ENCODE data around the gene PON3.
"Not testable (repeated sequence)": the region's sequence is repeated elsewhere in the genome, so short reads cannot be mapped to it uniquely, and the experiment has no call there.

The PON3 gene

DNA sequence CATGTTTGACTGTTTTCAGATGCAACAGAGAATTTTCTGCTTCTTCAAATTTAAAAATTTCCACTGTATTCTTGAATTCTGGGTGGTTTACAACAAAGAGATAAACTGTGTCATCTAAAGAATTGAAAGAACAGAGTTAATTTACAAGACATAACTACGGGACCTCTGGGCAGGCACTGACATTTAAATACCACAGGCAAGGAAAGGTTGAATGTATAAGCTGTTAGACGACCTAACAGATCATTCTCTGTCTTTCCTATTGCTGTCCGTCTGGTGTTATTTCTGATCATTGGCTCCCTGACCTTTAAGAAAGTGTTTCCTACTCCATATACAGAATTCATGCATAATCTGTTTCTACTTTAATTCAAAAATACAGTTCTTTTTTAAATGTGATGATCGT, 15.5 kb upstream of the PON3 start:
- DNase-seq (ENCODE audit: low spot score) = no peak

DNA sequence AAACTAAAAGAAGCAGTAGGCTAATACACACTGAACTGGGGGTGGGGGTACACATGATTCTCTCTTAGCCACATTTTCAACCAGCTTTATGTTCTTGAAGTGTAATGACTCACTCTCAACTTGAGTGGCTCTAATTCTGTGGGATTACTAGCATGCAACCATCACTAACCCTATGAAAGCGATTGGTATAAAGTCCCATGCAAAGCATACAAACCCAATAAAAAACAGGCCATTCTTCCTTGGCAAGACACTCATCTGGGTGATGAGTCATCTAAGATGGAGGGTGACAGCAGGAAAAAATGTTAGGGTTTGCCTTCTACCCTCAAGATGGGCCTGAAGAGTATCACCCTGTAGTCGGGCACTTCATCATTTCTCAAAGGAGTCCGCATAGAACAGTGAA, 14.9 kb upstream of the PON3 start:
- DNase-seq (ENCODE audit: low spot score) = no peak

DNA sequence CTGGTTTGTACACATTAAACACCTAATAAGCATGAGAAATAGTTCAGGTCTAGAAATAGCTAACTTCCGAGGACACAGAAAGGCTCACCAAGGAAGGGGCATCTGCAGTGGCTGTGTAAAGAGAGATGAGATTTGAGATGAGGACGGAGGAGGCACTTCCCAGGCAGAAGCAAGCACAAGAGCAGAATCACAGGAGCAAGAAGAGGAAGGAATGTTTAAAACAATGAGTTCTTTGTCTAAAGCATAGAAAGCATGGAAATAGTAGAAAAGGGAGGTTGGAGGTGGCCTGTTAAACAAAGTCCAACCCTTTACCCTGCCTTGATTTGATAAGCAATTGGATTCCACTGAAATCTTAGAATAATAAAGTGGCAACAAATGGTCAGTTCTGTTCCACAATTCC, 11.6 kb upstream of the PON3 start:
- no peak for DNase-seq (ENCODE audit: low spot score)

DNA sequence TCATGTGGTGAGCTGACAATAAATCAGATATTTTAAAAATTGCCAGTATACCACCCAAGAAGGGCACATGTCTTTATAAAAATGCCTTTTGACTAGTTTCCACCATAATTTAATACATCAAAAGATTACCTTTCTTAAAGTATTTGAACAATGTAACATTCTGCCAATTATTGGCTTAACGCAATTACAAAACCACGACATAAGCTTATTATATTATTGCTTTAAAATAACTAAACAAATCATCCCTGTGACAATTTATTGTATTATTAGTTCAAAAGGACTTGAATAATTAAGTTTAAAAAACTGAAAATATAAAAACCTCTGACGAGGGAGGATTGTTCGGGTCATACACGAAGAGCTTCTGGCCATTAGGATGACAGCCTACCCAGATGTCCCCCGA, 9.6 kb upstream of the PON3 start:
- DNase-seq (ENCODE audit: low spot score) = no peak

DNA sequence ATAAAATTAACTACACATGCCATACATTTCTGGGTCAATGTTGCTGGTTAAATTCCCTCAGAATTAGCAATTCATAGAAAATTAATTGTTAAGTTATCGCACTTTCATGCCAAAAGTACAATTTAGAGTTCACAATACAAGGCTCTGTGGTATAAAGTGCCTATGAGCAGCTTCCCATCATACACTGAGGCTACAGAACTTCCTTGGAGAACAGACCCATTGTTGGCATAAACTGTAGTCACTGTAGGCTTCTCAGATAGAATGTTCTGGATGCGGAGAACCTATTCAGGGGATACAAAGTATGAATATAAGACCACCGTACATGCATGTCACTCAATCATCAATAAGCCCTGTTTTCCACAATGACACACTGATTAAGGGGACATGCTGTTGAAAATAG, 9.0 kb upstream of the PON3 start:
- no peak for DNase-seq (ENCODE audit: low spot score)

DNA sequence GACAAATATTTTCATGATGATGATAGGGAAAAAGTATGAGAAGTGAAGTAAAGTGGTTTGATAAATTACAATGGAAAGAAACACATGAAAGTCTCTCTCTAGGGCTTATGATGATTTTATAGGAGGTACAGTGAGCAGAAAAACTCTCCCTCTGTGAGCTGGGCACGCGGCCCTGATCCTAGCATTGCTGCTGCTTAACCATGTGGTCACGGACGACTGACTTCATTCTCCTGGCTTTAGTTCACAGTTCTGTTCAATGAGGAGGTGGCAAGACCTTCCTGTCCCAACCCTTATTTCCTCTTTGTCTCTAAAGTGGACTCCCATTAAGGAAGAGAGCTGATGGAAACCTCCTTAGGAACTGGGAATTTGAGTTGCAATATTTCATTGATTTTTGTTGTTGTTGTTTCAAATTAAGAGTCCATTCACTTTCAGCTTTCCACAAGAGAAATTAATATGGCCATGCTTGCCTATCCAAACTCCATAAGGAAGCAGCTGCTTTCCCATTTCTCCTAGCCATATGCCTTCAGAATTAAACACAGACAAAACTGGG, 8.2 kb upstream of the PON3 start:
- DNase-seq (ENCODE audit: low spot score) = no peak

DNA sequence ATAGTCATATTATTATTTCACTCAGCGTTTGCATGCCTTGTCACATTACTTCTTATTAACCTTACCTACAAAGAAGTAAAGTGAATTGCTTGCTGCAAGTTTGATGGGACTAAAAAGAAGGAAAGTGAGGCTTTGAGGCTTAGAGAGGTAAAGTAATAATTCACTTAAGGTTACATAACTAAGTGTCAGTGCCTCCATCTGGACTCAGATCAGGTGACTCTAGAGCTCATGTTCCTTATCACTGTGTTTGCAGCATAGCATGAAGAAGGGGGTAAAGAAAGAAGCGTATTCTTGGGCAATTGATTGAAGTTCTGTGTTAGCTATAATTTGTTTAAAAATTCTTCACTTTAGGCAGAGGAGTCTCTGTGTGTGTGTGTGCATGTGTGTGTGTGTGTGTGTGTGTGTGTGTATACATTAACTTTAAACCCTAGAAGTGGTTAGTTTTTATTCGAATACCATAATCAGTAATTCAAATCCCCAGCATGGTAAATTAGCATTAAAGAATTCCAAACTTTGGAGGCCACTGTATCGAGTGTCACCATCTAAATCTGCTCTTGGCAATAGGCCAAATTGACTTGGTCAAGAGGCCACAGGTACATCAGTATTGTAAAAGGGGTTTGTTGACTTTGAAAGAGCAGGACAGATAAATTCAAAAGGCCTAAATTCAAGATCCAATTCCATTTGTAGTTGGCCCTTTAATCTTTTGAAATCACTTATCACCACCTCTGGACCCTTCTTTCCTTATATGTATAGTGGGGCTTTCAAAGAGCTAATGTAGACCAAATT, 2.2 kb upstream of the PON3 start:
- DNase-seq (ENCODE audit: low spot score) = no peak

DNA sequence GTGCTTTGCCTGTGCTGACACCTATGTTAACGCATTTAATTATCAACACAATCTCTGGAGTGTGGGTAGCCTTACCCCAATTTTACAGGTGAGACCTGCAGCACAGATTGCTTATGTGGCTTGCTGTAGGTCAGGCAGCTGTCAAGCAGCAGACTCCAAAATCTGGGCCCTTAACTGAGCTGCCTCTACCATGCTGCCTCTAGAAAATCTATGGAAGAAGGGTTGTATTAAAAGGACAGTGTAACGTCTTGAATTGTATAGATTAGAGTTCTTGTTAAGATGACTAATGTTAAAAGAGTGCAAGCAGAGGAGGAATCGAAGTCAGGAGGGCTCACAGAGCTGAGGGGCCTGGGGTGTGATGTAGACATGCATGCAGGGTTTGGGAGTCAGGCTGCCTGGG, 1.2 kb upstream of the PON3 start:
- DNase-seq (ENCODE audit: low spot score) = no peak

DNA sequence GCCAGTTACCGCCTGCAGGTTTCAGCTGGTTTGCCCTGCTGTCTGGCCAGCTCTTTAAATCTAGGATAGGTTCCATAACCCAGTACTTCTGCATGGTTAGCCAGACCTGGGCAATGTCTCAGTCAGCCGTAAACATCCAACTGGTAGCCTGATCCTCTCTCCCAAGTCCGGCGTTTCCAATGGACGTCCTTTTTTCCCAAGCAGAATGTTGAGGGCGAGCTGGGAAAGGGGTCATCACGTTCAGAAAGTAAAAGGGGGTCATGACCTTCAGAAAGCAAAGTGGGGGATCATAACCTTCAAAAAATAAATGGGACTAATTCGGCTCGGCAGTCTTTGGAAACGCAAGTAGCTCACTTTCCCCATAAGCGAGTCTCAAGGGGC, 430 bp downstream of the PON3 start:
- DNase-seq (ENCODE audit: low spot score) = no peak

DNA sequence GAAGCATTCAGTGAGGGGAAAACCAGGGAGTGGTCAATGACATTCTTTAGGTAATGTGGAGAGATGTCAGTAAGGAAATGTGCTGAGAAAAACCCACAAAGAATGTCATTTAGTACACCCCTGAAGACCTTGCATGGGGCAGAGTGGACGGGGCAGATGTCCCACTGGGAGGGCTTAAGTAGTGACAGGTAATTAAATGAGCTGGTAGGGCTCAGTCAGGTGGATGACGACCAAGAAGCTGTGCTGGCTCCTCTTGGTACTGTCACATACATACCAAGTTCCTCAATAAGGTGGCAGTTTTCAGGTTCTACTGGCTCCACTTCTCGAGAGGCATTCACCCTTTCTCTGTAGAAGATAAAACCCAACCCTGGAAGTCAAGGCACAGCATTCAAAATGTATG, 1.8 kb downstream of the PON3 start:
- DNase-seq (ENCODE audit: low spot score) = no peak

DNA sequence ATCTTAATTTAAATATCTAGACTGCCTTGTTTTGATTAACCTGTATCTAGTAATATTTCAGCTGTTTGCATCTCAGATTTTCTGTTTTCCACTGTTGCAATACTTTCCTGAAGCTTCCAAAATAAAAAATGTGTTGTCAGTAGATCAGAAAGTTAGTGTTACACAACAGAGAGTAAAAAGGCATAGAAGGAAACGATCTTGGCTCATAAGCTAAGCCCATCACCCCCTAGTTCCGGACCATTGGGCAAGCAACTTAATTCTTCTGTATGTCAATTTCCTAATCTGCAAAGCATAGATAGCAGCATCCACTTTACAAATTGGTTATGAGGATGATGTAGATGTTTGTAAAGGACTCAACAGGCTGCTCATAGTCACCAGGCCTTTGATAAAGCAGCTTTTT, 4.4 kb downstream of the PON3 start:
- no peak for DNase-seq (ENCODE audit: low spot score)

DNA sequence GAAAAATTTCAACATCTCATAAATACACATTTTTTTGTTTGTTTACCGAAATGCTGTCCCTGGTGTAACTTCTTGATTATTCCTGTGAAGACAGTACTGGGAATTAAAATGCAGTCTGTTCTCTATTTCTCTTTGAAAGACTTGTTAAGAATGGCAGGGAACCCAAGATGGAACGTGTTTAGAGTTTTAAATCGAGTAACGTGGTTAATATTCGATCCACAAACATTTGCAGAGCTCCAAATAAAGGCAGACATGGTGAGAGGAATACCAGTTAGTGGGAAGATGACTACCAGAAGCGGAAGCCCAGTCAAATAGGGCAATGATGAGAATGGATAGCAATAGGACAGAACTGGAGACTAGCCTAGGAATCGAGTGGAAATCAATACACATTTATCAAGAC, 6.7 kb downstream of the PON3 start:
- no peak for DNase-seq (ENCODE audit: low spot score)

DNA sequence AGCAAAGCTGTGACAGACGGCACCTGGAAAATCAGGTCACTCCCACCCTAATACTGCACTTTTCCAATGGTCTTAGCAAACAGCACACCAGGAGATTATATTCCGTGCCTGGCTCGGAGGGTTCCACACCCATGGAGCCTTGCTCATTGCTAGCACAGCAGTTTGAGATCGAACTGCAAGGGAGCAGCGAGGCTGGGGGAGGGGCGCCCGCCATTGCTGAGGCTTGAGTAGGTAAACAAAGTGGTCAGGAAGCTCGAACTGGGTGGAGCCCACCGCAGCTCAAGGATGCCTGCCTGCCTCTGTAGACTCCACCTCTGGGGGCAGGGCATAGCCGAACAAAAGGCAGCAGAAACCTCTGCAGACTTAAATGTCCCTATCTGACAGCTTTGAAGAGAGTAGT, 16.7 kb downstream of the PON3 start:
- not testable (repeated sequence) for DNase-seq (ENCODE audit: low spot score)

DNA sequence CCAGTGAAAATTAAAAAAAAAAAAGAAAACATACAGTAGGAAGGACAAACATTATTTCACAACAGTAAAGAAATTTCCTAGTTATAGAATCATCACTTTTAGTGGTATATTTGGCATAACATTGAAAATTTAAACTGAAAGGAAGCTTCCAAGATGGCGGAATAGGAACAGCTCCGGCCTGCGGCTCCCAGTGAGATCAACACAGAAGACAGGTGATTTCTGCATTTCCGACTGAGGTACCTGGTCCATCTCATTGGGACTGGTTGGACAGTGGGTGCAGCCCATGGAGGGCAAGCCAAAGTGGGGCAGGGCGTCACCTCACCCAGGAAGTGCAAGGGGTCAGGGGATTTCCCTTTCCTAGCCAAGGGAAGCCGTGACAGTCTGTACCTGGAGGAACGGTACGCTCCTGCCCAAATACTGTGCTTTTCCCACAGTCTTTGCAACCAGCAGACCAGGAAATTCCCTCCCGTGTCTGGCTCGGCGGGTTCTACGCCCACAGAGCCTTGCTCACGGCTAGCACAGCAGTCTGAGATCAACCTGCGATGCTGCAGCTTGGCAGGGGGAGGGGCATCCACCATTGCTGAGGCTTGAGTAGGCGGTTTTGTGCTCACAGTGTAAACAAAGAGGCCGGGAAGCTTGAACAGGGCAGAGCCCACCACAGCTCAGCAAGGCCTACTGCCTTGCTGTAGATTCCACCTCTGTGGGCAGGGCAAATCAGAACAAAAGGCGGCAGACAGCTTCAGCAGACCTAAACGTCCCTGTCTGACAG, 19.4 kb downstream of the PON3 start:
- DNase-seq (ENCODE audit: low spot score) = no peak

DNA sequence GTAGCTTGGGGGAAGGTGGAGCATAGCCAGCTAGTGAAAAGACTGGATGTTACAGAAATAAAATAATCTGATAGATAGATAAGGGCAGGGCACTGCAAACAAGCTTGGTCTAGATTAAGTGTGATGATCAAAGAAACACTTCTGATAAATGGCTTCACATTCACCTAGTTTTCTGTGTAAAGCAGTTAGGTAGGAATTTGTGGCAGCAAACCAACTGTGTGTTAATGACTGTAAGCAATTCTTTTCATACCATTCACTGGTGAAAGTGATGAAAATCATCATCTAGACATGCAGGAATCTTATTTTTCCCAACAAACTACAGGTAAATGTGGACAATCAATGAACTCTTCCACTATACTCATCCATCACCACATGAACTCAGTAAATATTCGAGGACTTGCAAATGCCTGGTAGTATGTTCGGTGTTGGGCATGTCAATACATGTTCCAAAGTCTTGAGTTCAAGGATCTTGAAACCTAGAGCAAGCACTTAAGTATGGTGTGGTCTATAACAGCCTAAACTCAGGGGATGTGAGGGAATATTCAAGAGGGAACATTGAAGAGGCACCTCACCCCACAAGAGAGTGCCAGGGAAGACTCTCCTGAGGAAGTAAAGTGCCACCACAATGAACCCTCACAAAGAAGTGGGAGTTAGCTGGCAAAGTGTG, 20.5 kb downstream of the PON3 start:
- no peak for DNase-seq (ENCODE audit: low spot score)

DNA sequence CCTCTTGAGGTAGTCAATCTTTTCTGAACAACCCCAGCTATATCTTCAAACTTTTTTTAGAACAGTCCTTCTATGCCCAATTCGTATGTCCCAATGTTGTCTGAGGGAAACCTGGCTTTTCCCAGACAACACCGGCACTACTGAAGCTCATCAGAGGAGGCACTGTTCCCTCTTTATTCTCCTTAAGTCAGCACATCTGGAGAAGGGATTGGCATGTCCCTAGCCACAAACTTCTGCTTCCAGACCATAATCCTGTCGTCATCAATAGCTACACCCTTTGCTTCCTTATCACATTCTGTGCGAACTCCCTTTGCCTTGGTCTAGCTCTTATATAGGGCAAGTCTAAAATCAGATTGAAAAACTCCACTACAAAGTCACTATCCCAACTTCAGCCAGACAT, 22.9 kb downstream of the PON3 start:
- no peak for DNase-seq (ENCODE audit: low spot score)

DNA sequence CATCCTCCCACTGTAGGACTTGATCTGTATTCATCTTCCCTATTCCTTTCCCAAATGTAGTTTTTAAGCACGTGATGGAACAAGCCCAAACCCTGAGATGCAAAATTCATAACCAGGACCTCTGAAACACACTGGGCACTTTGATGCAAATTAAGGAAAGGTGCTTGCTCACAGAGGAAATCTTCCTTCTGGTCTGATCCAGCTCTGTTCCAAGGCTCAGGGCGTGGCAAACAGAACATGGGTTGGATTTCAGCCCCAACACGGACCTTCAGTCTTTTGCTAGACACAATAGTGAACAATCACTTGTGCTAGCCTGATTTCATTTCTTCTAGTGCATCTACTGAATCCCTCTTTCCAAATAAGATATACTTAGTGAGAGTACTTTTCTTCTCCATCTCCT, 27.9 kb downstream of the PON3 start:
- no peak for DNase-seq (ENCODE audit: low spot score)

DNA sequence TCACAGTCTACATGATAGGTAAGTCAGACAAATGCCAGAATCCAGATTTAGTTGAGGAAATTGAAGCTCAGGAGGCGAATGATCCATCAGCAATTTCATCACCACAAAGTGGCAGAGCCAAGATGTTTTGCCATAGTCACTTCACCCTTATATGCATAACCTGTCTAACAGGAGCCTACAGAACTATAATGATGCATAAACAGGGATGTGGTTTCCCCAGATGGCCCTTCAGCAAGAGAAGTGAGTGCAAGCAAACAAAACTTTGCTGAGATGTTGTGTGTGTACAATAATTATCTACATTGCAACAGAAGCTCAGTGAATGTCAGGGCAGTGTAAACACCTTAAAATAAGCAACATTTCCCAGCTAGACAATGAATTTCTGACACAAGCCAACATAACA, 28.6 kb downstream of the PON3 start:
- DNase-seq (ENCODE audit: low spot score) = no peak

DNA sequence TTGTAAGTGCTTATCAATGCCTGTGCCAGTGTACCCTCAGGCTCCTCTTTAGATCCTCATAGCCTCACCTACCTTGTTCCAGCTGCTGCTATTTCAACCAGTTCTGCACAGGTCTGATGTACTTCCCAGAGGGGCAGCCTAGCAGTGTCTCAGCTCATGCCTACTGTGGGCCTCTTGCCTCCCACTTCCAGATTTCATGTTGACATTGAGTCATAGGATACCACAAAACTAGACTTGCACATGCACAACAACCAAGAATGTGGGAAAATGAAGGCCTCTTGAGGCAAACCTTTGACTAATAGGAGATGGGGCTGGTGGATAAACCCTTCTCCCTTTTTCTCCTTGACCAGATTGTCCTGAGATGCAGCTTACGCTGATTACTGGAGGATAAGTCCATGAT, 31.0 kb downstream of the PON3 start:
- no peak for DNase-seq (ENCODE audit: low spot score)

DNA sequence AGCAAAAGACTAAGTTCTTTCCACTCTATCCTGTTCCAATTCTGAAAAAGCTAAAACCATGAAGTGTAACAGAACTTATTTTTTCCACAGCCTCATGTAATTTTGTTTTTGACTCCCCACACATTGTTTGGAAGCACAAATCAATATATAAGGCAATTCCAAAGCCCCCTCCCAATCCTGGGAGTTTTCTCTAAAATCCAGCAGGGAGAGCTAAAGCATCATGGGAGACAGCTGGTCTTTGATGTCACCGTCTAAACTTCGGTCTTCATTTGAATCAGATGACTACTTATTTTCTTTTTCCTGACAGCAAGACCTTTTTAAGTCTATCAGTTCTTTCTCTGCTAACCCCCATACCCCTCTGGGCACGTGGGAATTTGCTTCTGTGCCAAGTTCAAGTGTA, 38.6 kb downstream of the PON3 start:
- no peak for DNase-seq (ENCODE audit: low spot score)

DNA sequence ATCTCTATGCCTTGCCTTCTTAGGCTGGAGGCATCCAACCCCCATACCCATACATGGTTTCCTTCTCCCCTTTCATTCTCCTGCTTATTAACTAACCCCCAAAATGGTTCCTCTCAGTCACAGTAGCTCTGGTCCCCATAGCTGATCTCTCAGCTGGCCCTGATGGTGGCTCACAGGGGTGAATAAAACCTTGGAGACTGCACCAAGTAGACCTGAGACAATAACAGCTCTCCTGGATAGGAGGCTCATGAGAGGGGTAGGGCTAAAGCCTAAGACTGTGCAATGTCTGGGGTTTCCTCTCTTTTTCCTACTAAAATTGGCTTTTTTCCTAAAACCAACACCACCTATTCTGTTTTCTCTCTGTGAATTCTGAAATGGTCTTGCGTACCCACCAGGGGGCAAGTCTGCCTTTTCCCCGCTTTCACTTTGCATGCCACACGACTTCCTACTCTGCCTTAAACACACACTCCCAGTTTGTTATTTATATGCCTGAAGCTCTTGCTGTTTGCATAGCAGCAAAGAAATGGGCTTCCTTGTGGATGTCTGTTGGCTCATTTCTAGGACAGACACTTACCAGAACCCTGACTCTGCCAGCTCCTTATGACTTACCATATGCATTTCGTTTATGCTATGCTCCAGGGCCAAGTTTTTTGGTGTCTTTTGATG, 53.4 kb downstream of the PON3 start:
- no peak for DNase-seq (ENCODE audit: low spot score)

DNA sequence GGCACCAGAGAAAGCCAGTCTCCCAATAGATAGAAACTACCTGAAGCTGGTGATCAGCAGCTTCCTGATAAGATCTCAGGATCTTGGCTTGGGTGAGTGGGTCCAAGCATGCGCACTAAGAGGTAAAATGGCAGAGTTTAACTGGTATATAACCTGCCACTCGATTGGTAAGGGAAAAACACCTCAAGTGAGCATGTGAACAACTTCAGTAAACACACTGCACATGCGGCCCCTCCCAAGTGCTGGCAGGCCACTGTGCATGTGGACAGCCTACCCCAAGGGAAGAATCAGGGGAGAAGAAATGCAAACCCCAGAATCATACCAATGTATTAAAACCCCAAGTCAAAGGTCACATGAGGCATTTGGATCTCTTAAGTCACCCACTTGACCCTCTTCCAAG, 54.1 kb downstream of the PON3 start:
- no peak for DNase-seq (ENCODE audit: low spot score)

DNA sequence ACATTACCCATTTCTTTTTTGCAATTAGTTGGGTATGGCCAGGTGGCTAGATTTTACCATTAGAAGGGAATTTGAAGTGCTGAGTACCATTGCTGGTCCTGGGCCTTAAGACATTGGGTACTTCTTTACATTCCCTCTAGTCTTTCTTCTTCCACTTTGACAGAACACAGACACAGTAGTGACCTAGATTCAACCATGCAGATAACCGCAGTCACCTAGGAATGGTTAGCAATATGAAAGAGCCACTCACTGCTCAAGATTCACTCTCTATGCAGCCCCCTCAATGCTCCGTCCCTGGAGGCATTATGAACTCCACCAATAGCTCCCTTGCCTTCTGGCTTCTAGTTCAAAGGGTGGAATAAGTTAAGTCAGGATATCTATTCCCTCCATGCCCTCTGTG, 55.7 kb downstream of the PON3 start:
- DNase-seq (ENCODE audit: low spot score) = no peak

Measured in AG08396 (cell line).